Neural cell (in vitro differentiated cells): ENCODE data around the gene F2R.

ENCODE experiments used
- POLR2AphosphoS5 ChIP-seq: IDR thresholded peaks from 2 replicates; pipeline ENCODE4 v1.6.1; 2012
- RAD21 ChIP-seq: fragments of 450-650 bp; conservative IDR thresholded peaks from 2 replicates; pipeline ENCODE4 v1.6.1; 2014; ENCODE audit warnings: antibody characterized with exemption, mild to moderate bottlenecking, moderate library complexity
- TF ChIP-seq, protein P1 (sequence below): fragments of 450-650 bp; IDR thresholded peaks from 2 replicates; pipeline ENCODE4 v1.5.1; 2014; ENCODE audit warnings: antibody characterized with exemption, mild to moderate bottlenecking, moderate library complexity; ENCODE audit not compliant: poor library complexity, severe bottlenecking

DNA sequence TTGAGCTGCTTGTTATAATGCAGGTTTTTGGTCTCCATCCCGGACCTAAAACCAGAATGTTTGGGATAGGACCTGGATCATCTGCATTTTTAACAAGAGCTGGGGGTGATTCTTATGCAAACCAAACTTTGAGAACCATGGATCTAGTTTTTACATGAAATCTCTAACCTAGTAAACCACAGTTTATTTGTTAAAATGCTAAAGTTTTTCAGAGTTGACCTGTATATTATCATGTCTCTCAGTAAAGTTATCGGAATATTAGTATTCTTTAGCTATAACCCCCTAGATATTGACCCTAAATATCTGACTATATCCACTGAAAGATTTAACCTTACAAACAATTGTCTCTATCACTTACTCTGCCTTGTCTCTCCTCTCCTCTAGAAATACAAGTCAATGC, 28.7 kb downstream of the F2R start:
- TF ChIP-seq RAD21 = no peak
- TF ChIP-seq, protein P1, sequence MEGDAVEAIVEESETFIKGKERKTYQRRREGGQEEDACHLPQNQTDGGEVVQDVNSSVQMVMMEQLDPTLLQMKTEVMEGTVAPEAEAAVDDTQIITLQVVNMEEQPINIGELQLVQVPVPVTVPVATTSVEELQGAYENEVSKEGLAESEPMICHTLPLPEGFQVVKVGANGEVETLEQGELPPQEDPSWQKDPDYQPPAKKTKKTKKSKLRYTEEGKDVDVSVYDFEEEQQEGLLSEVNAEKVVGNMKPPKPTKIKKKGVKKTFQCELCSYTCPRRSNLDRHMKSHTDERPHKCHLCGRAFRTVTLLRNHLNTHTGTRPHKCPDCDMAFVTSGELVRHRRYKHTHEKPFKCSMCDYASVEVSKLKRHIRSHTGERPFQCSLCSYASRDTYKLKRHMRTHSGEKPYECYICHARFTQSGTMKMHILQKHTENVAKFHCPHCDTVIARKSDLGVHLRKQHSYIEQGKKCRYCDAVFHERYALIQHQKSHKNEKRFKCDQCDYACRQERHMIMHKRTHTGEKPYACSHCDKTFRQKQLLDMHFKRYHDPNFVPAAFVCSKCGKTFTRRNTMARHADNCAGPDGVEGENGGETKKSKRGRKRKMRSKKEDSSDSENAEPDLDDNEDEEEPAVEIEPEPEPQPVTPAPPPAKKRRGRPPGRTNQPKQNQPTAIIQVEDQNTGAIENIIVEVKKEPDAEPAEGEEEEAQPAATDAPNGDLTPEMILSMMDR = no peak
- no peak for TF ChIP-seq POLR2AphosphoS5
